Esophagus muscularis mucosa (tissue), 4 donors: ENCODE results near the gene ADAMTSL1.

ENCODE experiments used
- EP300 ChIP-seq: sonication (generic); formaldehyde crosslinking; IDR thresholded peaks from one replicate; pipeline ENCODE4 v1.6.1; 2017; ENCODE audit warnings: antibody characterized with exemption
- POLR2A ChIP-seq: fragments of 450-650 bp; IDR thresholded peaks from one replicate; pipeline ENCODE4 v1.6.1; 2017; ENCODE audit warnings: antibody characterized with exemption, moderate library complexity, mild to moderate bottlenecking, low read depth
- TF ChIP-seq, protein P1 (sequence below), 3 experiments: fragments of 200-600 bp in 2 of 3; fragments of 450-650 bp in 1 of 3; sonication (generic) in 2 of 3; IDR thresholded peaks; one replicate each; pipeline ENCODE4 v1.5.1; 2017 to 2019; ENCODE audit warnings: antibody characterized with exemption in 3 of 3, mild to moderate bottlenecking in 2 of 3, moderate library complexity in 1 of 3

DNA sequence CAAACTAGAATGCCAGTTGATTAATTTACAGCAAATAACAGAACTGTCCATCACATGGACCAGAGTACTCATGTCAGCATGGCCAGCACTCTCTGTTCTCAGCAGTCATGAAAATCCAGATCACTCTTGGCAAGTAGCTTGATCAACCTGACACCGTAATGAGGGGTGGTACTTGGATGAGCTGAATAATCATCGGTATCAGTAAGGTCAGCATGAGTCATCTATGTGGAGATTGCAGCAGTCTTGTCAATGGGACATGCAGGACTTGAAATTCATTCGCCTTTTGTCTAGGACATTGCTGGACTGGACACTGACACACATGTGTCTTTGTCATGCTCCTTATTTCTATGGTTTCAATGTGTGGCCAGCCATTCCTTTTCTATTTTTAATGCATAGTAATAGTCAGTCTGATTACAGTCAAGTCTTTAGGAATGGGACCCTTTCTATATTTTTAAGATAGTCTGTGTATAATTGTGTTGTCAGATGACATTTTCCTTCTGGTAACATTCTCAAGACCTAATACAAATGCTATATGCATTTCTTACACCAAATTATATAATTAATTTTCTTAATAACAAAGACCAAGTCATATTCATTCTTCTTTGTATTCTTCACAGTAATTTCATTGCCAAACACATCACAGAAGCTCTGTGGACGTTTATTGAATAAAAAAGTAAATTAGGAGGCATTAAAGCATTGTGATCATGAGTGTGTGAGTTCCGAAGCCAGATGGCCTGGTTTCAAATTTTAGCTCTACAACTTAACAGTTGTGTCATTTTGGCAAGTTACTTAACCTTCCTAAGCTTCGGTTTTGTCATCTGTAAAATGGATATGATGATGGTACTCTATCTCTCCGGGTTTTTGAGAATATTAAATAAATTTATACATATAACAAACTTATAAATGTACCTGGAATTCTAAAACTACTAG is 57.4 kb downstream of the ADAMTSL1 start:
- TF ChIP-seq, protein P1, sequence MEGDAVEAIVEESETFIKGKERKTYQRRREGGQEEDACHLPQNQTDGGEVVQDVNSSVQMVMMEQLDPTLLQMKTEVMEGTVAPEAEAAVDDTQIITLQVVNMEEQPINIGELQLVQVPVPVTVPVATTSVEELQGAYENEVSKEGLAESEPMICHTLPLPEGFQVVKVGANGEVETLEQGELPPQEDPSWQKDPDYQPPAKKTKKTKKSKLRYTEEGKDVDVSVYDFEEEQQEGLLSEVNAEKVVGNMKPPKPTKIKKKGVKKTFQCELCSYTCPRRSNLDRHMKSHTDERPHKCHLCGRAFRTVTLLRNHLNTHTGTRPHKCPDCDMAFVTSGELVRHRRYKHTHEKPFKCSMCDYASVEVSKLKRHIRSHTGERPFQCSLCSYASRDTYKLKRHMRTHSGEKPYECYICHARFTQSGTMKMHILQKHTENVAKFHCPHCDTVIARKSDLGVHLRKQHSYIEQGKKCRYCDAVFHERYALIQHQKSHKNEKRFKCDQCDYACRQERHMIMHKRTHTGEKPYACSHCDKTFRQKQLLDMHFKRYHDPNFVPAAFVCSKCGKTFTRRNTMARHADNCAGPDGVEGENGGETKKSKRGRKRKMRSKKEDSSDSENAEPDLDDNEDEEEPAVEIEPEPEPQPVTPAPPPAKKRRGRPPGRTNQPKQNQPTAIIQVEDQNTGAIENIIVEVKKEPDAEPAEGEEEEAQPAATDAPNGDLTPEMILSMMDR (IDR thresholded peaks at IDR 0.05): no peak
- TF ChIP-seq EP300: no peak
- no peak for TF ChIP-seq POLR2A
